Gastroesophageal sphincter (tissue), 3 donors: ENCODE measurements around the gene EHHADH.
A peak's percentile ranks its signal among the peaks of the same experiment; 100 is the strongest.

Source experiments
- POLR2A ChIP-seq, 2 donors: fragments of 450-650 bp; IDR thresholded peaks; one replicate each; pipeline ENCODE4 v1.6.1; 2017; ENCODE audit warnings: antibody characterized with exemption in 2 of 2, mild to moderate bottlenecking in 2 of 2, moderate library complexity in 1 of 2
- TF ChIP-seq, protein P1 (sequence below), 4 experiments: fragments of 200-600 bp in 2 of 4; fragments of 450-650 bp in 2 of 4; sonication (generic) in 1 of 4; IDR thresholded peaks; one replicate each; pipeline ENCODE4 v1.5.1; 2017 to 2019; ENCODE audit warnings: antibody characterized with exemption in 4 of 4, mild to moderate bottlenecking in 2 of 4, moderate library complexity in 2 of 4

- TF ChIP-seq POLR2A (IDR thresholded peaks at IDR 0.05) = peak in 1 of 2 donors; percentile 38
- TF ChIP-seq, protein P1, sequence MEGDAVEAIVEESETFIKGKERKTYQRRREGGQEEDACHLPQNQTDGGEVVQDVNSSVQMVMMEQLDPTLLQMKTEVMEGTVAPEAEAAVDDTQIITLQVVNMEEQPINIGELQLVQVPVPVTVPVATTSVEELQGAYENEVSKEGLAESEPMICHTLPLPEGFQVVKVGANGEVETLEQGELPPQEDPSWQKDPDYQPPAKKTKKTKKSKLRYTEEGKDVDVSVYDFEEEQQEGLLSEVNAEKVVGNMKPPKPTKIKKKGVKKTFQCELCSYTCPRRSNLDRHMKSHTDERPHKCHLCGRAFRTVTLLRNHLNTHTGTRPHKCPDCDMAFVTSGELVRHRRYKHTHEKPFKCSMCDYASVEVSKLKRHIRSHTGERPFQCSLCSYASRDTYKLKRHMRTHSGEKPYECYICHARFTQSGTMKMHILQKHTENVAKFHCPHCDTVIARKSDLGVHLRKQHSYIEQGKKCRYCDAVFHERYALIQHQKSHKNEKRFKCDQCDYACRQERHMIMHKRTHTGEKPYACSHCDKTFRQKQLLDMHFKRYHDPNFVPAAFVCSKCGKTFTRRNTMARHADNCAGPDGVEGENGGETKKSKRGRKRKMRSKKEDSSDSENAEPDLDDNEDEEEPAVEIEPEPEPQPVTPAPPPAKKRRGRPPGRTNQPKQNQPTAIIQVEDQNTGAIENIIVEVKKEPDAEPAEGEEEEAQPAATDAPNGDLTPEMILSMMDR (IDR thresholded peaks at IDR 0.05) = peak in 1 of 4 experiments; percentile 11
Observed at GRCh38 chr3:185282696-185283373, 29.0 kb upstream of the EHHADH start.
